DMS53 treated with DMSO at 0.1 percent for 48 hours (cell line): ENCODE results near the gene ZNF665.
A peak's percentile ranks its signal among the peaks of the same experiment; 100 is the strongest.
"Not testable (repeated sequence)": the region's sequence is repeated elsewhere in the genome, so short reads cannot be mapped to it uniquely, and the experiment has no call there.

ENCODE experiments used
- DNase-seq: peaks from one replicate; lab custom pipeline; 2025; ENCODE audit not compliant: unreplicated experiment; lab: John Stamatoyannopoulos, UW

ZNF665 gene

GRCh38 chr19:53192771-53193534 lies at the start of gene ZNF665:
Gene ZNF665, minus strand, starts transcription at chr19:53193358. Its CDS starts 10,460 bp downstream, at chr19:53182898.
- peak; percentile 47 for DNase-seq

- DNase-seq = no peak
Measured at GRCh38 chr19:53237114-53237777, 44.1 kb upstream of the ZNF665 start.

GRCh38 chr19:53224606-53225005 lies 31.4 kb upstream of the ZNF665 start:
- no peak for DNase-seq

- not testable (repeated sequence) for DNase-seq
Measured at GRCh38 chr19:53222716-53223115, 29.6 kb upstream of the ZNF665 start.

GRCh38 chr19:53212703-53213320 lies 19.7 kb upstream of the ZNF665 start:
- DNase-seq = no peak

GRCh38 chr19:53211554-53211953 lies 18.4 kb upstream of the ZNF665 start:
- not testable (repeated sequence) for DNase-seq

GRCh38 chr19:53196777-53197396 lies 3.7 kb upstream of the ZNF665 start:
- peak; percentile 56 for DNase-seq

GRCh38 chr19:53195265-53195903 lies 2.2 kb upstream of the ZNF665 start:
- peak; percentile 70 for DNase-seq

- DNase-seq = no peak
Measured at GRCh38 chr19:53193535-53194222, 521 bp upstream of the ZNF665 start.

GRCh38 chr19:53190253-53190652 lies 2.9 kb downstream of the ZNF665 start:
- DNase-seq = no peak

GRCh38 chr19:53189691-53190198 lies 3.4 kb downstream of the ZNF665 start:
- not testable (repeated sequence) for DNase-seq

- not testable (repeated sequence) for DNase-seq
Measured at GRCh38 chr19:53185155-53185882, 7.8 kb downstream of the ZNF665 start.

GRCh38 chr19:53183146-53183764 lies 9.9 kb downstream of the ZNF665 start:
- no peak for DNase-seq

GRCh38 chr19:53182202-53182601 lies 11.0 kb downstream of the ZNF665 start:
- no peak for DNase-seq

GRCh38 chr19:53177986-53178385 lies 15.2 kb downstream of the ZNF665 start:
- DNase-seq = no peak

- peak; percentile 7 for DNase-seq
Measured at GRCh38 chr19:53172889-53173288, 20.3 kb downstream of the ZNF665 start.

- no peak for DNase-seq
Measured at GRCh38 chr19:53165691-53166091, 27.5 kb downstream of the ZNF665 start.

- no peak for DNase-seq
Measured at GRCh38 chr19:53161123-53161522, 32.0 kb downstream of the ZNF665 start.

- no peak for DNase-seq
Measured at GRCh38 chr19:53160350-53160749, 32.8 kb downstream of the ZNF665 start.
